B cell (primary cell): ENCODE data around the gene TLR4. TPM values are rescaled to one million over a fixed set of nuclear protein-coding genes. Genes with fewer than 3 reads are reported as not detected.

Source experiments
- ATAC-seq: fragments of 200-7000 bp; cut with Tn5 transposase; one replicate; pipeline ENCODE4 v1.10.0; 2021; ENCODE audit warnings: low read depth, mild to moderate bottlenecking, moderate number of reproducible peaks, moderate library complexity
- CTCF ChIA-PET: fragments of 350-600 bp; sonication (Branson Sonifier 250); formaldehyde crosslinking; loops from one replicate; lab custom pipeline; 2021; ENCODE audit warnings: antibody characterized with exemption, inconsistent platforms; lab: Charles Lee
- POLR2A ChIA-PET: fragments of 350-600 bp; sonication (Branson Sonifier 250); formaldehyde crosslinking; loops from one replicate; lab custom pipeline; 2021; ENCODE audit warnings: antibody characterized with exemption; lab: Charles Lee
- DNase-seq: peaks from one replicate; pipeline ENCODE4 v3.0.0; 2013
- H2AFZ ChIP-seq: 2 replicates; pipeline ENCODE4 v1.6.1; 2012; ENCODE audit warnings: mild to moderate bottlenecking, low read depth, low read length; ENCODE audit not compliant: insufficient read depth, poor library complexity, severe bottlenecking
- H3K27ac ChIP-seq, 2 donors: 1 replicate in 1 of 2; 2 replicates in 1 of 2; pipeline ENCODE4 v1.5.1; 2012 to 2013; ENCODE audit warnings: low read length in 2 of 2, mild to moderate bottlenecking in 2 of 2, moderate library complexity in 1 of 2
- H3K27me3 ChIP-seq, 4 experiments: fragments of 200-600 bp in 1 of 4; sonication (generic) in 1 of 4; replicated peaks in 1 of 4; 1 replicate in 2 of 4; 2 replicates in 2 of 4; pipeline versions ENCODE4 v1.6.1 to v1.7.0; 2013 to 2016; ENCODE audit warnings: low read length in 3 of 4, mild to moderate bottlenecking in 2 of 4, mixed read lengths in 1 of 4, moderate library complexity in 1 of 4; ENCODE audit not compliant: insufficient read depth in 4 of 4, control insufficient read depth in 3 of 4; ENCODE audit errors: control extremely low read depth in 1 of 4
- H3K36me3 ChIP-seq, 2 experiments: replicated peaks in 1 of 2; 1 replicate in 1 of 2; 2 replicates in 1 of 2; pipeline versions ENCODE4 v1.6.1 to v1.7.1; 2013; ENCODE audit warnings: low read length in 1 of 2; ENCODE audit not compliant: insufficient read depth in 2 of 2, control insufficient read depth in 1 of 2; ENCODE audit errors: control extremely low read depth in 1 of 2, extremely low read depth in 1 of 2
- H3K4me1 ChIP-seq, 2 donors: fragments of 200-600 bp in 1 of 2; sonication (generic) in 1 of 2; 1 replicate in 1 of 2; 2 replicates in 1 of 2; pipeline versions ENCODE4 v1.5.1 to v1.6.1; 2013 to 2017; ENCODE audit warnings: low read length in 2 of 2; ENCODE audit not compliant: control insufficient read depth in 2 of 2, insufficient read depth in 2 of 2
- H3K4me2 ChIP-seq: replicated peaks from 2 replicates; pipeline ENCODE3; 2012; ENCODE audit warnings: mild to moderate bottlenecking, low read depth, low read length; ENCODE audit not compliant: poor library complexity, severe bottlenecking
- H3K4me3 ChIP-seq, 5 experiments: fragments of 200-600 bp in 1 of 5; sonication (generic) in 1 of 5; 1 replicate in 3 of 5; 2 replicates in 2 of 5; pipeline versions ENCODE4 v1.5.1 to v1.7.0; 2011 to 2016; ENCODE audit warnings: low read length in 4 of 5, mild to moderate bottlenecking in 4 of 5, low read depth in 2 of 5, control low read depth in 1 of 5, moderate library complexity in 1 of 5; ENCODE audit not compliant: insufficient read depth in 1 of 5; ENCODE audit errors: control extremely low read depth in 1 of 5, extremely low read depth in 1 of 5
- H3K79me2 ChIP-seq: fragments of 200-600 bp; sonication (generic); one replicate; pipeline ENCODE4 v1.6.0; 2016; ENCODE audit warnings: low read length; ENCODE audit not compliant: control insufficient read depth, insufficient read depth
- H3K9ac ChIP-seq: fragments of 200-600 bp; sonication (generic); 2 replicates; pipeline ENCODE4 v1.6.1; 2017; ENCODE audit warnings: mild to moderate bottlenecking, low read length, moderate library complexity
- H3K9me3 ChIP-seq, 3 donors: one replicate each; pipeline versions ENCODE4 v1.6.1 to v1.7.1; 2013; ENCODE audit warnings: low read length in 2 of 3; ENCODE audit not compliant: control insufficient read depth in 2 of 3, insufficient read depth in 1 of 3; ENCODE audit errors: control extremely low read depth in 1 of 3
- H4K20me1 ChIP-seq: 2 replicates; pipeline ENCODE4 v1.6.0; 2012; ENCODE audit warnings: mild to moderate bottlenecking, low read length; ENCODE audit not compliant: insufficient read depth, control insufficient read depth, poor library complexity, severe bottlenecking
- H3K27ac Mint-ChIP-seq: one replicate; pipeline ENCODE4 v1.8.0; 2021; ENCODE audit warnings: mixed read lengths
- H3K27me3 Mint-ChIP-seq: one replicate; pipeline ENCODE4 v1.8.0; 2021; ENCODE audit warnings: mixed read lengths
- H3K4me1 Mint-ChIP-seq: one replicate; pipeline ENCODE4 v1.8.0; 2021; ENCODE audit warnings: mixed read lengths
- H3K4me3 Mint-ChIP-seq: one replicate; pipeline ENCODE4 v1.8.0; 2021; ENCODE audit warnings: mixed read lengths
- H3K9me3 Mint-ChIP-seq: one replicate; pipeline ENCODE4 v1.8.0; 2022; ENCODE audit warnings: mixed read lengths; ENCODE audit not compliant: insufficient read depth
- EZH2 ChIP-seq: IDR thresholded peaks from 2 replicates; pipeline ENCODE4 v1.6.1; 2012; ENCODE audit warnings: borderline replicate concordance, low read depth, mild to moderate bottlenecking, moderate library complexity, low read length; ENCODE audit not compliant: insufficient read depth, poor library complexity, severe bottlenecking
- WGBS: methylation state at CpG from one replicate; pipeline ENCODE4 v1.1.5; 2013; ENCODE audit warnings: missing lambda C conversion rate; ENCODE audit not compliant: insufficient coverage; 5-methylcytosine and 5-hydroxymethylcytosine counted together
- intact Hi-C: fragments of 100-400 bp; cut with micrococcal nuclease; formaldehyde crosslinking; loops from one replicate; pipeline ENCODE4 v1.10.0; 2022
- polyA plus RNA-seq: library from polyadenylated mRNA; depleted of rRNA; stranded (reverse); fragments of >200 nt; gene quantifications from 2 replicates; pipeline ENCODE4 v1.2.3, GENCODE V29; 2012
- total RNA-seq, 2 donors: library from RNA; stranded (reverse); fragments of 120-200 nt in 1 of 2; gene quantifications; 1 replicate in 1 of 2; 2 replicates in 1 of 2; pipeline versions ENCODE4 v1.2.3 to v1.2.4, GENCODE V29; 2013 to 2022
- TF ChIP-seq, protein P1 (sequence below): fragments of 200-600 bp; IDR thresholded peaks from one replicate; pipeline ENCODE4 v1.8.0; 2022; ENCODE audit warnings: antibody characterized with exemption, mild to moderate bottlenecking

Gene TLR4
- total and polyA plus RNA-seq, 2 donors (not counting 1 experiment from before 2014, with no cell fraction given): 0.51 to 3.7 TPM

DNA sequence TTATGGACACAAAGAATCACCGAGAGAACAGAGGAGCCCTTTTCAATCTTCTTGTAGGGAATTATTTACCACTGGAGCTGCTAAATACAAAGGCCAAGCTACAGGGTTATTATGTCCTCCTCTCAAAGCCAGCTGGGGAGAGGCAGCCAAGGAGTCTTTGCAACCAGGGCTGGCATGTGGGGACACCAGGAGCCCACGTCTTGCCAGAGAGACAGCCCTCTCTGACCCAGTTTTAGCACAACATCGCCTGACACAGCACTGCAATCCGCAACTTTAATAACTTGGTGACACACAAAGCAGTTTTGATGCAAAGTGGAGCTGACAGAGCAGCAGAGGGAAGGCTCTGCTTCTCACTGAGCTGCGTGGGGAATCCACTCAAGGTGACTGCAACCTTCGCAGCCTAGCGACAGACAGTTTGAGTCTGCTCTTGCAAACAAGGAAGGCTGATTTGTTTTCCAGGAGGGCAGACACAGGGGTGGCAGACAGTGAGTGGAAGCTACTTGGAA, 33.6 kb downstream of the TLR4 start:
- Histone ChIP-seq H3K27me3 (peaks cover 0 to 10% (median 5%) of the 10 kb centered on the region in 4 experiments), H3K4me2 (no peak overlapping the region), H2AFZ (no peak overlapping the region), H3K36me3 (no peaks in the 10 kb centered on the region), H3K9me3 (no peaks in the 10 kb centered on the region), H4K20me1 (no peaks in the 10 kb centered on the region), H3K9ac (no peak overlapping the region), H3K79me2 (no peaks in the 10 kb centered on the region), H3K27ac (no peak overlapping the region), H3K4me3 (no peak overlapping the region), H3K4me1 (peaks cover 0 to 4% of the 10 kb centered on the region in 2 donors)
- no peak for TF ChIP-seq EZH2
- TF ChIP-seq, protein P1, sequence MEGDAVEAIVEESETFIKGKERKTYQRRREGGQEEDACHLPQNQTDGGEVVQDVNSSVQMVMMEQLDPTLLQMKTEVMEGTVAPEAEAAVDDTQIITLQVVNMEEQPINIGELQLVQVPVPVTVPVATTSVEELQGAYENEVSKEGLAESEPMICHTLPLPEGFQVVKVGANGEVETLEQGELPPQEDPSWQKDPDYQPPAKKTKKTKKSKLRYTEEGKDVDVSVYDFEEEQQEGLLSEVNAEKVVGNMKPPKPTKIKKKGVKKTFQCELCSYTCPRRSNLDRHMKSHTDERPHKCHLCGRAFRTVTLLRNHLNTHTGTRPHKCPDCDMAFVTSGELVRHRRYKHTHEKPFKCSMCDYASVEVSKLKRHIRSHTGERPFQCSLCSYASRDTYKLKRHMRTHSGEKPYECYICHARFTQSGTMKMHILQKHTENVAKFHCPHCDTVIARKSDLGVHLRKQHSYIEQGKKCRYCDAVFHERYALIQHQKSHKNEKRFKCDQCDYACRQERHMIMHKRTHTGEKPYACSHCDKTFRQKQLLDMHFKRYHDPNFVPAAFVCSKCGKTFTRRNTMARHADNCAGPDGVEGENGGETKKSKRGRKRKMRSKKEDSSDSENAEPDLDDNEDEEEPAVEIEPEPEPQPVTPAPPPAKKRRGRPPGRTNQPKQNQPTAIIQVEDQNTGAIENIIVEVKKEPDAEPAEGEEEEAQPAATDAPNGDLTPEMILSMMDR: no peak
- ChIA-PET CTCF (no interaction called here), POLR2A (no interaction called here)
- Mint-ChIP-seq H3K4me1 (peaks cover 6% of the 10 kb centered on the region), H3K27ac (no peak overlapping the region), H3K4me3 (no peak overlapping the region), H3K9me3 (no peaks in the 10 kb centered on the region), H3K27me3 (peaks cover 29% of the 10 kb centered on the region)
- no peak for DNase-seq
- no peak for ATAC-seq
- WGBS: 96% methylated on average over 6 of the region's 7 CpGs
- intact Hi-C loops: no loop called here

DNA sequence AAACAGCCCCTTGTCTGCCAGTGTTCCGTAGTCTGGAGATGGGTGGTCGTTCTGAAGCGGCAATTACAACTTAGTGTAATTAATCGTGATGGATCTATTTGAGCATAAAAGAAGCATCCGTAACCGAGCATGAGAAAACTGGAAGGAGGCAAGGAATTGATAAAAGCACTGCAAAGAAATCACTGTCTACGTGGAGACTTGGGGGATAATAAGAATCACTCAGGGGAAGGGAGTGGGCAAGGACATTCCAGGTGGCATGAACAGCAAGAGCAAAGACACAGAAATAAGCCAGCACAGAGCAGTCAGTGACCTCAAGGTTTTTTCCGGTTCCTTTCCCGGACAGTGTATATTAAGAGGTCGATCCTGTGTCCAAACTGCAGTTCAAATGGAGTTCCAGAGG, 35.0 kb downstream of the TLR4 start:
- WGBS: 95% methylated on average over 10 of the region's 10 CpGs

More for the DNA sequence above, 35.0 kb downstream of the TLR4 start:
- H3K4me3 Mint-ChIP-seq: no peak overlapping the region
- ChIA-PET POLR2A (no interaction called here), CTCF (no interaction called here)
- no peaks in the 10 kb centered on the region for H3K9me3 ChIP-seq
- no peak overlapping the region for H3K27ac Mint-ChIP-seq
- H3K4me3 ChIP-seq: no peak overlapping the region
- H3K4me1 ChIP-seq: peaks cover 2% of the 10 kb centered on the region in 2 donors
- no peaks in the 10 kb centered on the region for H4K20me1 ChIP-seq
- peaks cover 0 to 23% (median 10%) of the 10 kb centered on the region in 4 experiments for H3K27me3 ChIP-seq
- H3K9me3 Mint-ChIP-seq: no peaks in the 10 kb centered on the region
- H2AFZ ChIP-seq: no peak overlapping the region
- no peak for TF ChIP-seq EZH2
- TF ChIP-seq, protein P1: no peak
- peaks cover 20% of the 10 kb centered on the region for H3K27me3 Mint-ChIP-seq
- ATAC-seq (no peak), DNase-seq (no peak)
- no peak overlapping the region for H3K9ac ChIP-seq
- peaks cover 5% of the 10 kb centered on the region for H3K4me1 Mint-ChIP-seq
- intact Hi-C loops: no loop called here
- no peaks in the 10 kb centered on the region for H3K36me3 ChIP-seq
- no peak overlapping the region for H3K27ac ChIP-seq
- no peaks in the 10 kb centered on the region for H3K79me2 ChIP-seq
- no peak overlapping the region for H3K4me2 ChIP-seq
